ENCODE measurements around the gene LRRIQ4. TPM values are rescaled to one million over a fixed set of nuclear protein-coding genes. Genes with fewer than 3 reads are reported as not detected.

The LRRIQ4 gene
- total RNA-seq, 6 experiments from 2014 or later, result not detected

DNA sequence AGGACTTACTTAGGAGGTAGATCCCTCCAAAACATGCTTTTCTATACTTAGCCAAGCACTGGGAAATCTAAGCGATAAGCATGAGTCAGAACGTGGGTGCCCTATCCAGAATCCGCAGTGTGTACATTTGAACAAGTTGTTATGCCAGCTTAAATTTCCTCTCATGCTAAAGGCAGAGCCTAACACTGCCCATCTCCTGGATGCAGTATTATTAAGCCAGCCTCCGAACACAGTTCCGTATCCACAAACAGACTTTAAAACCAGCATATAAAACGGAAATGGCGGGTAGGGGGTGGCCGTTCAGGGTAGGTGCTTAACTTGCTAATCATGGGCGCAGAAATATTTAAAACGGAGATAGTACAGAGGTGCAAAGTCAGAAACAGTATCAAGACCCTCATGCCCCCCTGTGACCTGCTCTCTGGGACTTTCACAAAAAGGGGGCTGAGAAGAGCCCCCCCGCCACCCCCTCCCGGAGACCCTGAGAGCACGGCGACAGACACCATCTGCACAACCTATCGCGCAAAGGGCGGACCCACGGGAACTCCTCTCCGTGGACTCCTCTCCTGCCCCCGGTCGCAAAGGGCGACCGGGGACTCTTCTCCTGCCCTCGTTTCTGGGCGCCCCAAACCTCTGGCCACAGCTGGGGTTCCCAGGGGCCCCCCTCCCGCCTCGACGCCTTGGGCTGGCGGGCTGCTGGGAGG, 889 bp upstream of the LRRIQ4 start:
- peaks cover 0 to 8% (median 0%) of the 10 kb centered on the region in 4 donors for H3K4me1 ChIP-seq
- peak overlapping the region in 2 of 3 donors; percentile 20 to 55 for H3K27ac ChIP-seq
- H3K9me3 ChIP-seq, result no peaks in the 10 kb centered on the region
- no peaks in the 10 kb centered on the region for H3K27me3 ChIP-seq
- peak; percentile 23 to 45 (median 32) for ATAC-seq
- TF ChIP-seq POLR2A (IDR thresholded peaks at IDR 0.05), result no peak
- TF ChIP-seq, protein P1, sequence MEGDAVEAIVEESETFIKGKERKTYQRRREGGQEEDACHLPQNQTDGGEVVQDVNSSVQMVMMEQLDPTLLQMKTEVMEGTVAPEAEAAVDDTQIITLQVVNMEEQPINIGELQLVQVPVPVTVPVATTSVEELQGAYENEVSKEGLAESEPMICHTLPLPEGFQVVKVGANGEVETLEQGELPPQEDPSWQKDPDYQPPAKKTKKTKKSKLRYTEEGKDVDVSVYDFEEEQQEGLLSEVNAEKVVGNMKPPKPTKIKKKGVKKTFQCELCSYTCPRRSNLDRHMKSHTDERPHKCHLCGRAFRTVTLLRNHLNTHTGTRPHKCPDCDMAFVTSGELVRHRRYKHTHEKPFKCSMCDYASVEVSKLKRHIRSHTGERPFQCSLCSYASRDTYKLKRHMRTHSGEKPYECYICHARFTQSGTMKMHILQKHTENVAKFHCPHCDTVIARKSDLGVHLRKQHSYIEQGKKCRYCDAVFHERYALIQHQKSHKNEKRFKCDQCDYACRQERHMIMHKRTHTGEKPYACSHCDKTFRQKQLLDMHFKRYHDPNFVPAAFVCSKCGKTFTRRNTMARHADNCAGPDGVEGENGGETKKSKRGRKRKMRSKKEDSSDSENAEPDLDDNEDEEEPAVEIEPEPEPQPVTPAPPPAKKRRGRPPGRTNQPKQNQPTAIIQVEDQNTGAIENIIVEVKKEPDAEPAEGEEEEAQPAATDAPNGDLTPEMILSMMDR (IDR thresholded peaks at IDR 0.05), result no peak
- peak overlapping the region; percentile 32 to 56 (median 44) for H3K4me3 ChIP-seq
- 31% methylated on average over 13 of the region's 29 CpGs for WGBS (ENCODE audit: insufficient coverage, low coverage, low lambda C conversion rate, missing lambda C conversion rate)
- no peak for DNase-seq
- H3K36me3 ChIP-seq, result no peaks in the 10 kb centered on the region
- intact Hi-C loops (cut with DNase I), result no loop called here

DNA sequence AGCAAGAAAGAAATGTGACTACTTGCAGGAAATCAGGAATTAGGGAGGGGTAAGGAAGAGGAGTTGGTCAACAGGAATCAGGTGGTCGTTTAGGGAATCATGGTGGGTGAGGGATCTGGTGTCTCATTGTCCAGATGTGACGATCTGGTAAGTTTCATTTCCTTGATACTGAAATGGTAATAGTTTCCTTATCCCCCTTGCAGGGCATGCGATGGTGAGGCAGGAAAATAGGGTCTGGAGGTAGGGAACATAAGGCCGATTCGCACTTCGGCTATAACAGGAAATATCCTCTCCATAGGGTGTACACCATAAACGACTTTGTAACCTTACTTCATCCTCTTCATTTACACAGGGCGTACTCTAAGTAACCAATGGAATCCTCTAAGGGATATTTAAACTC, 608 bp downstream of the LRRIQ4 start:
- no peak for TF ChIP-seq POLR2A (IDR thresholded peaks at IDR 0.05)
- TF ChIP-seq, protein P1 (IDR thresholded peaks at IDR 0.05), result no peak

DNA sequence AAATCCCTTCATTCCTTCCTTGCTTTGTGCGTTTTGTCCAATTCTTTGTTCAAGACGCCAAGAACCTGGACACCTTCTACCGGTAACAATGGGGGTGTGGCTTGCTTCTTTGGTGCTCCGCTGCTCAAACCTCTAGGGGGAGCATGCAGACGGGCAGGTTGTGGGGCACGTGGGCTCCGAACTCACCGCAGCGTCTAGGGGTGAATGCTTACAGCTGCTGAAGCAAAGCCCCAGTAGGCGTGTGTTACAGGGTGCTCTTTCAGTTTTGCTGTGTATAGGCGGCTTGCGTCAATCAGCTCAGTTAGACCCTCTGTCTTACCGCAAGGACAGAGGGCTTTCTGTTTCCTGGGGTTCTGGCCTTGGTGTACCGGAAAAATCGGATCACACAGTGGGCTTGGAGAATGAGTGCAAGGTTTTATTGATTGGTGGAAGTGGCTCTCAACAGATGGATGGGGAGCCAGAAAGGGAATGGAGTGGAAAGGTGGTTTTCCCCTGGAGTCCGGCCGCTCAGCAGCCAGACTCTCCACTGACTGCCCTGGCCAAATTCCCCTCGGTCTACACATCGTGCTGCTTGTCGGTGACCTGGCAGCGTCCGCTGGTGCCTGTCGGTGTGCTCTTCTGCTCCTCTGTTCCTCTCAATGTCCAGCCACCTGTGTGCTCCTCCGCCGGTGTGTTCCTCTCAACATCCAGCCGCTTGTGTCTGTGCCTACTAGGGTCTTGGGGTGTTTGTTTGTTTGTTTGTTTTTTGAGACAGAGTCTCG, 1.3 kb downstream of the LRRIQ4 start:
- no peak overlapping the region for H3K27ac ChIP-seq
- no peak for TF ChIP-seq POLR2A (IDR thresholded peaks at IDR 0.05)
- TF ChIP-seq, protein P1 (IDR thresholded peaks at IDR 0.05), result peak in 3 of 4 donors; percentile 18 to 32 (median 25)
- ATAC-seq (peak; percentile 34 to 47 (median 42)), DNase-seq (peak in 1 of 3 donors; percentile 29)
- 55% methylated on average over 6 of the region's 27 CpGs for WGBS (ENCODE audit: insufficient coverage, low coverage, low lambda C conversion rate, missing lambda C conversion rate)
- intact Hi-C loops (cut with DNase I), result no loop called here
- peaks cover 0 to 8% (median 0%) of the 10 kb centered on the region in 4 donors for H3K4me1 ChIP-seq
- H3K4me3 ChIP-seq, result peak overlapping the region; percentile 20 to 44 (median 27)
- H3K9me3 ChIP-seq, result no peaks in the 10 kb centered on the region
- no peaks in the 10 kb centered on the region for H3K27me3 ChIP-seq
- no peaks in the 10 kb centered on the region for H3K36me3 ChIP-seq

More for the DNA sequence above, 608 bp downstream of the LRRIQ4 start:
- Histone ChIP-seq H3K4me1 (peaks cover 0 to 8% (median 0%) of the 10 kb centered on the region in 4 donors), H3K4me3 (peak overlapping the region; percentile 20 to 56 (median 44)), H3K9me3 (no peaks in the 10 kb centered on the region), H3K27ac (no peak overlapping the region), H3K36me3 (no peaks in the 10 kb centered on the region), H3K27me3 (no peaks in the 10 kb centered on the region)
- WGBS (ENCODE audit: insufficient coverage, low coverage, low lambda C conversion rate, missing lambda C conversion rate), result 39% methylated on average over 8 of the region's 8 CpGs
- intact Hi-C loops (cut with DNase I), result no loop called here
- no peak for ATAC-seq
- DNase-seq, result no peak

DNA sequence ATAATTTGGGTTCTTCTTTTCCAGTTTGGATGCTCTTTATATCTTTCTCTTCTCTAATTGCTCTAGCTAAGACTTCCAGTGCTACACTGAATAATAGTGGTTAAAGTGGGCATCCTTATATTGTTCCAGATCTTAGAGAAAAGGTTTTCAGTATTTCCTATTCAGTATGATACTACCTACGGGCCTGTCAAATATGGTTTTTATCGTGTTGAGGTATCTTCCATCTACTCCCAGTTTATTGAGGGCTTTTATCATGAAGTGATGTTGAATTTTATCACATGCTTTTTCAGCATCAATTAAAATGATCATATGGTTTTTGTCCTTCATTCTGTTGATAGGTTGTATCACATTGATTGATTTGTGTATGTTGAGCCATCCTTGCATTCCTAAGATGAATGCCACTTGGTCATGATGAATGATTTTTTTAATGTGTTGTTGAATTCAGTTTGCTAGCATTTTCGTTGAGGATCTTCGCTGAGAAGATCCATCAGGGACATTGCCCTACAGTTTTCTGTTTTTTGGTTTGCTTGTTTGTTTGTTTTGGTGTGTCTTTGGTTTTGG, 3.0 kb downstream of the LRRIQ4 start:
- WGBS (ENCODE audit: insufficient coverage, low coverage, low lambda C conversion rate, missing lambda C conversion rate), result 81% methylated on average over 4 of the region's 4 CpGs
- H3K4me3 ChIP-seq, result no peak overlapping the region
- peaks cover 0 to 8% (median 0%) of the 10 kb centered on the region in 4 donors for H3K4me1 ChIP-seq
- H3K36me3 ChIP-seq, result no peaks in the 10 kb centered on the region
- intact Hi-C loops (cut with DNase I), result no loop called here
- H3K27me3 ChIP-seq, result no peaks in the 10 kb centered on the region
- no peak for DNase-seq
- ATAC-seq, result no peak
- TF ChIP-seq, protein P1 (IDR thresholded peaks at IDR 0.05), result no peak
- TF ChIP-seq POLR2A (IDR thresholded peaks at IDR 0.05), result no peak
- H3K9me3 ChIP-seq, result no peaks in the 10 kb centered on the region
- no peak overlapping the region for H3K27ac ChIP-seq
